Measurements from ENCODE around the gene ERAS.
"Not testable (repeated sequence)": the region's sequence is repeated elsewhere in the genome, so short reads cannot be mapped to it uniquely, and the experiment has no call there.

GRCh38 chrX:48872017-48872416, 45.7 kb downstream of the ERAS start:
- not testable (repeated sequence) for TF ChIP-seq CTCF (IDR thresholded peaks at IDR 0.05); EP300 (IDR thresholded peaks at IDR 0.05; ENCODE audit: low read depth)

Data from transverse colon (tissue), 3 donors.